Stimulated activated CD4-positive, alpha-beta T cell treated with anti-CD3 and anti-CD28 coated beads, Interleukin-1b, Interleukin-23, amount 100 ng/mL, for 4 hours (primary cell): ENCODE data around the gene COX19.

Source experiments
- DNase-seq, 2 donors: peaks; one replicate each; pipeline ENCODE4 v3.0.0-alpha.2; 2020; ENCODE audit warnings: low read depth in 2 of 2

Gene COX19

DNA sequence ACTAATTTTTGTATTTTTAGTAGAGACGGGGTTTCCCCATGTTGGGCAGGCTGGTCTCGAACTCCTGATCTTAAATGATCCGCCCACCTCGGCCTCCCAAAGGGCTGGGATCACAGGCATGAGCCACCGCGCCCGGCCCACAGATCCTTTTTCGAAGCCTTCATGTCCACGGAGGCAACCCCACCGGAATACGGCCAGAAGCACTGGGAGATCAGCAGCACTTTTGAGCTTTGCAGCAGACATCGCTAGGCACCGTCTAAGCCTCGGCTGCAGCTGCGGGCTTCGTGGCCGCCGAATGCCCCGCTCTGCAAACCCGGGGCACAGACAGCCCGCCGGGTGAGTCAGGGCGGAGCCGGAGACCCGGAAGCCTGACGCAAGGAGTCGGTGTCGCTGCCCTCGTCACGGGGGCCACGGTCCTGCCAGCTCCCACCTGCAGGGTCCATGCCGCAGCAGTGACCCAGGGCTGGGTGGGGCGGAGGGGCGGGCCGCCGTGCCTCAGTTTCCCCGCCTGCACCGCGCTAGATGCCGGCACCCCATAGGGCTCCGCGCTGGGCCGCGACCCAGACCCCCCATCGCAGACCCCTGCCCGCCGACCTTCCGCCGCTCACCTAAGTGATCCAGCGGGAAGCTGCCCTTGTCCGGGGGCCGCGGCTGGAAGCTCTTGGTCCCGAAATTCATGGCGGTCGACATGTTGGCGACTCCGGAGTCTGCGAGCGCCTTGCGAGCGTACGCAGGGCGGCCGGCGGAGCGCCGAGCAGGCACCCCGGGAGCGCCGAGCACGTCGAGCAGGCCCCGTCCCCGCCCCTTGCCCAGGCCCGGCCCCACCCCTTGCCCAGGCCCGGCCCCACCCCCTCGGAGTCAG, at the start of gene COX19:
COX19 (minus strand) TSS at position 730 of the 862 bp plus-strand sequence; CDS start at position 690, 40 bp downstream.
- DNase-seq, result peak; percentile 88 to 90

DNA sequence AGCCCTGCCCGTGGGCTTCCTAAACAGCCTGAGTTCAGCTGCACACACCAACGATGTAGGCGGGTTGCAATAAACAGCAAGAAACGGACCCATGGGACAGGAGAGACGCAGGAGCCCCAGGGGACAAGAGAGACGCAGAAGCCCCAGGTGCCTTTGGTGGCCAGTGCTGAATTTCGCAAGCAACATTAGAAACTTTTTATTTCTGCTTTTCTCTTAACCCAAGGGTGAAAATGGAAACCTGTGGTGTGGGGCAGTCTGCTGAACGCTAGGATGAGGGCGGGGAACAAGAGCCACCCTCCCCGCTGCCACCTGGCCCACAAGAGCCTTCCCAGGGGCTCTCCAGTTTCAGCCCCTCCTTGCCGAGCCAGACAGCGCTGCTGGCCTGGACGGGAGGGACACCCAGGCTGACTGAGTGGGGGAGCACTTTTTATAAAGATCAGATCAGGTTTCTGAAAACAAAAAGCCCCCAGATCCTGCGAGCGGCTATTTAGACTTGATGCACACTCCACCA, 49.0 kb upstream of the COX19 start:
- DNase-seq, result no peak

GRCh38 chr7:1022801-1023465, 47.6 kb upstream of the COX19 start:
- no peak for DNase-seq

GRCh38 chr7:1022356-1022755, 47.0 kb upstream of the COX19 start:
- no peak for DNase-seq

GRCh38 chr7:1021931-1022330, 46.6 kb upstream of the COX19 start:
- DNase-seq, result no peak

GRCh38 chr7:1021366-1021765, 46.0 kb upstream of the COX19 start:
- DNase-seq, result no peak

DNA sequence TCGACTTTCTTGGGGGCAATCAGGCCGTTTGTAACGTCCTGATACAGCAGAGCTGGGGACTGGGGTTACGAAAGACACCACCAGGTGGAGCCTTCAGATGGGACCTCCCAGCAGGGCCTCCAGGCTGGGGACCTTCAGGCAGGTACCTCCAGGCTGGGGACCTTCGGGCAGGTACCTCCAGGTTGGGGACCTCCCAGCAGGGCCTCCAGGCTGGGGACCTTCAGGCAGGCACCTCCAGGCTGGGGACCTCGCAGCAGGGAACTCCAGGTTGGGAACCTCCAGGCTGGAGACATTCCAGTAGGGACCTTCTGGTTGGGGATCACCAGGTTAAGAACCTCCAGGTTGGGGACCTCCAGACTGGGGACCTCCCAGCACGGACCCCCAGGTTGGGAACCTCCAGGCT, 45.5 kb upstream of the COX19 start:
- no peak for DNase-seq

DNA sequence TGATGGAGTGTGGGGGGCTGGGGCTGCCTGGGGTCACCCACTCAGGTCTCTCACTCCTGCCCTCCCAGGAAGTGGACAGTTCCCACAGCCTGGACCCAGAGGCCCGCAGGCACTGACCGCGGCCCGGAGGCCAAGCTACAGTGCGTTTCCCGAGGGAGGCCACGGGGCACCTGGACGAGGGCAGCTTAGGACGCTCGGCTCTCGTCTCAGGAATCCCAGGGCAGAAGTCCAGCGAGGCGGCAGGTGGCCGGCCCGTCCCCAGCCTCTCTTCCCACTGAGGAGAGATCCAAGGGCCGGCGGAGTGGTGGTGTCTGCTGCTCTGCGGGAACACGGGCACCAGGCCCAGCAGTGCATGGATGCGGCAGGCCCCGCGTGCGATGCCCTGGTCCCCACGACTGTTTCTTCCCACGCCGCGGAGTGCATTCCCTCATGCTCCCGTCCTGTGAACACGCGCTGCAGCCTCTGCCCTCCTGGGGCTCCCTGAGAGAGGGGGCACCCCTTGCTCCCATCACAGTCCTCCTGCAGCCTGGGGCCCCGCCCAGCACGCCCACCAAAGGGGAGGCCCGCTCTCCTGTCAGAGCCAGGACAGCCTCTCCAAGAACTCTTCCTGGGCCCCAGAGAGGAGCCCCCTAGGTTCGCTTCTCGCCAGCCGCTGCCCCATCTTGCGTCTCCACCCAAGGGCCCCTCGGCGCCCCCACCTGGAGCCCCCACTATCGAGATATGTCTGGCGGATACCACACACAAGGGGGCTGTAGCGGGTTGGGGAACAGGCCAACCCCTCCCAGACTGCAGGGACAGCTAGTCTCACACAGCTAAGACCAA, 44.7 kb upstream of the COX19 start:
- DNase-seq, result no peak

DNA sequence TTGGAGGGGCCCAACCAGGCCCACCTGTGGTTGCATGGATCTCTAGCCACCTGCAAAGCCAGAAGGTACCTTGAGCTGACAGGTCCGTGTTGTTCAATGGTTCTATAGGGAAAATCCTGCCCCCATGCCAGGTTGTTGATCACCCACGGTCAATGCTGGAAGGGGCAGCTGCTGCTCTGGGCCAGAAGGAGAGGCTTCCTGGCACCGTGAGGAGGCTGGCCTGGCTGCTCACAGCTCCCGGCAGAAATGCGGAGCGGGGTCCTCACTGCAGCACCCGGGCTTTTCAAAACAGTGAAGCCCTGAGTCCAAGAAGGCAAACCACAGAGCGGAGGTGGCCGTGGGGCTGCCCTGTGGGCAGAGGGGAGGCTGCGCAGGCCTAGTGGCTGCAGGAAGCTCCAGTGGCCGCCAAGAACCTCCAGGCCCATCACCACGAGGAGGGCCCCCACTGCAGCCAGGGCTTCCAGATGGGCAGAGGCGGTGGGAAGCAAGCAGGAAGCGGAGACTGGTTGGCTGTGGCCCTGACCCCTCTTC, 44.0 kb upstream of the COX19 start:
- no peak for DNase-seq

GRCh38 chr7:1018334-1018695, 43.0 kb upstream of the COX19 start:
- DNase-seq, result no peak

- DNase-seq, result no peak
Measured at GRCh38 chr7:1017586-1018333, 42.4 kb upstream of the COX19 start.

GRCh38 chr7:1016577-1017531, 41.5 kb upstream of the COX19 start:
- no peak for DNase-seq

DNA sequence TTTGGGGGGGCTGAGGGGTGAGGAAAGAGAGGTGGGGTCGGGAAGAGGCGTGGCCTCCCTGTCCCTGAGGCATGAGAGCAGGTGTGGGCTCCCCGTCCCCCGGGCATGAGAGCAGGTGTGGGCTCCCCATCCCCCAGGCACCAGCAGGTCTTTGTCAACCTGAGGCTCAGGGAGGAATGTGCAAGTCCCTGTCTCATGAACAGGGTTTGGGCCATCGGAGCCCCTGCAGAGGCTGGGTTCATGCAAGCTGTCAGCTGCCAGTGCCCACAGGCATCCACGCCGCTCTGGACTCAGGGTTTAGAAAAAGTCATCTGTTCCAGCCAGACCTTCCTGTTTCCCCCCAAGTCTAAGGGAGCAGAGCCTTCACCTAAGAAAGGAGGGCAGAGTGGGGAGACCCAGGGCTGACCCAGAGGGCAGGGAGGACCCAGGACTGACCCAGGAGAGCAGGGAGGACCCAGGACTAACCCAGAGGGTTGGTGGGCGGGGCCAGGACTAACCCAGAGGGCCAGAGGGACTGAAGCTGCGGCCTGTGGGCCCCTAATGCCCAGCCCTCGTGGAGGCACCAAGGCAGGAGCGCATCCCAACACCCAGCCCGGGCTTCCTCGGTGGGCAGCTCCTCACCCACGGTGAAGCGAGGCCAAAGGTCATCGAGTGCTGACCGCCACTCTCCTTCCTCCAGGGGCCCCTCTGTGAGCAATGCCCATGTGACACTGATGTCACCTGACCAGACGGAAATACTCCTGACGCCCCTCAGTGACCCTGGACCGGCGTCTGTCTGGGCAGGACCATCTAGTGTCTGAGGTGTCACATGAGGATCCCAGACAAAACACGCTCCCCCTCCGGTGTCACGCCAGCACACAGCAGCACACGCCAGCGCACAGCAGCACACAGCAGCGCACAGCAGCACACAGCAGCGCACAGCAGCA, 40.1 kb upstream of the COX19 start:
- DNase-seq, result no peak

GRCh38 chr7:1014681-1015080, 39.3 kb upstream of the COX19 start:
- DNase-seq, result no peak

- no peak for DNase-seq
Measured at GRCh38 chr7:1013581-1013980, 38.2 kb upstream of the COX19 start.

GRCh38 chr7:1012716-1013095, 37.4 kb upstream of the COX19 start:
- DNase-seq, result no peak

DNA sequence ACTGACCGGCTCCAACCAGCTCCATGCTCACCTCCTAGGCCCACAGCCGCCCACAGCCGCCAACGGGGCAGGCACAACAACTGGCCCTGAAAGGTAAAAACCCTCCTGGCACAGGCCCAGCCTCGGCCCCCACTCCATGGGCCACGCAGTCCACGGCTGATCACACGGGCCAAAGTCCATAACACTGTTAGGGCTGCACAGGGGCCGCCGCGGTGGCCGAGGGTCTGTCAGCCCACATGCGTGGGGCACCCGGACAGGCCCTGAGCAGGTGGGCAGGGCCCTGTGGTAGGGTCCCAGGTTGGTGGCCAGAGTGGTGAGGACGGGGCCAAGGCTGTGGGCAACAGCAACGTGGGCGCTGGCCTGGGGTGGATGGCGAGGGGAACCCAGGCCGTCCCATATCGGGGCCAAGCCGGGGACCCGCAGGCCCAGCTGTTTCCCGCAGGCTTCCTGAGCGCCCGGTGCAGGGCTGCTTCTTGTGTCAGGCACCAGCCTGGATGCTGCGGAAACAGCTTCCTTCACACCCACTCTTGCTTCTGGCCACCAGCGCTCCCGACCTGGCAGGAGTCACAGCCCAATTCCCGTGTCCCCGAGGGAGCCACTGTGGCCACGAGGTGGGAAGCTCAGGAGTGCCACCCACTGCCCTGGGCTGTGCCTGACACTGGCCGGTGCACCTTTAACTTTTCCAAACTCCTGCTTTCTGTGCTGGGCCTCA, 36.8 kb upstream of the COX19 start:
- DNase-seq, result no peak

DNA sequence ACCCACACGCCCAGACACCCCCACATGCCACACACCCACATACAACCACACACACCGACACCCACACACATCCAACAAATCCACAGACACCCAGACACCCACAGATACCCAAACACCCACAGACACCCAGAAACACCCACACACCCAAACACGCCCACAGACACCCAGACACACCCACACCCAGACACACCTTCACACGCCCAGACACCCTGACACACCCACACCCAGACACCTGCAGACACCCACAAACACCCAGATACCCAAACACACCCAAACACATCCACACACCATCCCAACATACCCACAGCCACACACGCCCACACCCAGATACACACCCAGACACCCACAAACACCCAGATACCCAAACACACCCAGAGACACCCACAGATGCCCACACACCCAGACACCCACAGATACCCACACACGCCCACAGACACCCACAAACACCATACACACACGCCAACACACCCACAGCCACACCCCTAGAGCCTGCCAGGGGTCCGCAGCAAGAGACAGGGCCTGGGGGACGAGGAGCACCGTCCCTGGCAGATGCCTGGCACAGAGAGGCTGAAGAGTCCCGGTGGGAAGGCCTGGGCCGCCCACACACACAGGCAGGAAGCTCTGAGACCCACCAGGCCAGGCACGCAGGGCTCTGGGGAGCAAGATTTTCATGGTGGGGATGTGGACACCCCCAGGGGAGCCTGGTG, 36.1 kb upstream of the COX19 start:
- DNase-seq, result no peak
